HG03521 (cell line): ENCODE measurements around the gene MYO1E.
"Not testable (repeated sequence)": the region's sequence is repeated elsewhere in the genome, so short reads cannot be mapped to it uniquely, and the experiment has no call there.

ENCODE experiments used
- ATAC-seq: cut with Tn5 transposase; IDR thresholded peaks from one replicate; pipeline ENCODE4 v1.9.1; 2021; ENCODE audit warnings: mild to moderate bottlenecking, moderate library complexity; ENCODE audit not compliant: unreplicated experiment

MYO1E gene

DNA sequence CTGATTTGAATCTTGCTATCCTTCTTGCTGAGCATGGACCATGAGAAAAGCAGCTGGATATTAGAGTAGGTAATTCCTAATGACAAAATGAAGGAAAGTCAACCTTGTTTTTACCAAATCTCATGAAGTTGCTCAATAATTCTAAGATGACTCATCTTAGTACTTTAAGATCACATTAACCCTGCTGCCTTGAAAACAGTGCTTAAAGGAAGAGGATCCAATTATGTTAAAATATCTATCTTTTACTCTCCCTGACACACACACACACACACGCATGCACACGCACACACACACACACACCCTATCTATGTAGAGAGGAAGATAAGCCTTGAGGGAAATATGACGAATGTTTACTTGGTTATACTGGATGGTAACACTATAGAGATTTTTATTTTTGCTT lies 16.0 kb upstream of the MYO1E start:
- no peak for ATAC-seq

DNA sequence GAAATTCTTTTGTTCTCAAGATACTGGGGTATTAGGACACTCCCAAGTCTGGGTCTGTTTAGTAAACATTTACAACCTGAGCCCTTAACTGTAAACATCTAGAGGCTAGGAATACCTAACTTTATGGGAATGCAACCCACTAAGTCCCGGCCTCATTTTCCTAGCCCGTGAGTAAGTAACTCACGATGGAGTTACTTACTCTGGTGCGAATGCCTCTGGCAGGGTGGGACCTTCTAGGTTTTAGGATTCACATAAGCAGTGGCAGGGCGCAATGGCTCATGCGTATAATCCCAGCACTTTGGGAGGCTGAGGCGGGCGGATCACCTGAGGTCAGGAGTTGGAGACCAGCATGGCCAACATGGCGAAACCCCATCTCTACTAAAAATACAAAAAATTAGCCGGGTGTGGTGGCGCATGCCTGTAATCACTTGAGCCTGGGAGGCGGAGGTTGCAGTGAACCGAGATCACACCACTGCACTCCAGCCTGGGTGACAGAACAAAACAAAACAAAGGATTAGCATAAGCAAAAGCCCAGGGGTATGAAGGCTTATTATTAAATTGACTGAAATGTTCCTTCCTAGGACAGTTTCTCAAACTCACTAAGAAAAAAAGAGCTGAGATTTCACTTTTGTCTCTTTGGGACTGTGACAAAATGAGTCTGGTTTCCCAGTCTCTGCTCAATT lies 14.7 kb upstream of the MYO1E start:
- not testable (repeated sequence) for ATAC-seq

DNA sequence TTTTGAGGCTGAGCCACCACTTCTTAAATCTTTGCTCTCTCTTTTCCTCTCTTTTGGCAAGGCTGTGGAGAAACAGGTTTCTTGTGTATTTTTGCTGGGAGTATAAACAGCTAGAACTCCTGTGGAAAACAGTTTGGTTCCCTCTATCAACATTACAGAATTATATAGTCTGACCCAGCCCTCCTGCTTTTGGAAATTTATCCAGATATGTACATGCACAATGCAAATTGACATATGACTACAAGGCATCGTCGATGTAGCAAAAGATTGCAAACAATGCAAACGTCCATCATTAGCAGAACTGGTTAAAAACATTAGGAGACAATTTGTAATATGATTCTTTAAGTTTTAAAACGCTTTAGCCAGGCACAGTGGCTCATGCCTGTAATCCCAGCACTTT lies 12.5 kb upstream of the MYO1E start:
- ATAC-seq, result no peak

DNA sequence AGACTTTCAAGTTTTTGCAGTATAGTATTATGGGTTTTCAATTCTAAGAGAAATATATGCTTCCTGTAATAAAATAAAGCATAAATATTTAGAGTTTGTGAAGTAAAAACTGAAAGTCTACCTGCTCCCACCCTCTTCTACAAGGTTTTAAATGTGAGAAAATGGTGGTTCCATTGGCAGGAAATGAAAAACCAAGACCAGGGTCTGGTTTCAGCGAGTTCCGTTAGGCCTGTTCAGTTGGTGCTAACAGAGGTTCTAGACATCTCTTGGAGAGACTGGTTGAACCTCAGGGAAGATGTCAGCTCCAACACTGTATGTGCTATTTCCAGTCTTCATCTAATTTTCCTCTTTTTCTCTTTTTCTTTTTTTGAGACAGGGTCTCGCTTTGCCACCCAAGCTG lies 11.8 kb upstream of the MYO1E start:
- ATAC-seq, result no peak

DNA sequence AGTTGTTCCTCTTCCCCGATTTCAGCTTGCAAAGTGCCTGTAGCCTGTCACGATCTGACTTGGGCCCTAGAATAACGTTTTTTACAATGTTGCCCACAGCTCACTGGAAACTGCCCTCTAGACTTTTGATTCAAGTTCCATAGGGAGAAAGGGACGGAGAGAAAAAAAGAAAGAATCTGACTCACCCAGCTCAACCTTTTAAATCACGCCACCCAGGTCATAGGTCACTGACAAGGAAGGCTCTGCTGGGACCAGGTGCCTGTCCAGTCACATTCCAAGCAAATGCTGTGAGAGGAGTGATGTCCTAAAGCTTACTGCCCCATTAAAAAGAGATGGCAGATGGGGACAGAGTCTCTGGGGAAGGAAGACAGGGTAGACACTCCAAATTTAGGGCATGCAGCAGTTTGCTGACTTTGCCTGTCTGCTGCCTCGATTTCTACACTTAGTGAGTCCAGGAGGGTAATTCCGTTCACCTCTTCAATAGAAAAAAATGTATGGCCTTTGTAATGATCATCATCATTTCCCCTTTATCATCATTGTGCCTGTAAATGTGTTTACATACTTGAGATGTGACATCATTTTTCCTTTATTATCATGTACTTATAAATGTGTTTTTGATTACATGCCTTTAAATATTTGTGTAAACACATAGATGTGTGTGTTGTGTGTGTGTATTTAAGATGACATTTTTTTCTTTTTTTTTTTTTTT lies 8.4 kb upstream of the MYO1E start:
- ATAC-seq, result no peak

DNA sequence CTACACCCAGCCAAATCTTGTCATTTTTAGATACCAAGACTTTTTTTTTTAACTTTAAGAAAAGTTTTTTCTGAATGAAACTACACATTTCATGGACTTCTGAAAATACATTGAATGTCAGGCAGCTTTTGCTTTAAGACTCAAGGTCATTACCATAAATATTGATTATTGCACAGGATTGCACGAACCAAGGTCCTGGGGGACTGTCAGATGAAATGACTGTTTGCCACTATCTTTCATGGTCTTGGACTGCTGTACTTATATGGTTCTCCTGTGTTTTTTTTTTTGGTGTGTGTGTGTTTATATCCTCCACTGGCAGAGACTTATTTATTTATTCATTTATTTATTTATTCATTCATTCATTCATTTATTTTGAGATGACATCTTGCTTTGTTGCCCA lies 6.9 kb upstream of the MYO1E start:
- no peak for ATAC-seq

DNA sequence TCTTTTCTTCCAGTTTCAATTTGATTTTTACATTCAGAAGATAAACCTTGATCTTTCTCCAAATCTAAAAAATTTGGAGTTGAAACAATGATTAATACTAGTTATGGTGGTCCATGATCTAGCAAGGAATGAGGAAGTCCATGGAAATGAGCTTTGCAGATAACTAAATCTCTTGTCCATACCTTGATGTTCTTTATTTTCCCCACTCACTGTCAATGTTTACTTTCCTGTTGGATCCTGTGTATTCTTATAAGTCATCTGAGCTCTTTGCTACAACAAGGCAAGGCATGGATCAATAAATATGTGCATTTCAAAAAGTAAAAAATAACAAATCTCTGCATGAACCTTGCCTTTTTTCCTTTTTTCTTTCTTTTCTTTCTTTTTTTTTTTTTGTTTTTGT lies 6.2 kb upstream of the MYO1E start:
- no peak for ATAC-seq

DNA sequence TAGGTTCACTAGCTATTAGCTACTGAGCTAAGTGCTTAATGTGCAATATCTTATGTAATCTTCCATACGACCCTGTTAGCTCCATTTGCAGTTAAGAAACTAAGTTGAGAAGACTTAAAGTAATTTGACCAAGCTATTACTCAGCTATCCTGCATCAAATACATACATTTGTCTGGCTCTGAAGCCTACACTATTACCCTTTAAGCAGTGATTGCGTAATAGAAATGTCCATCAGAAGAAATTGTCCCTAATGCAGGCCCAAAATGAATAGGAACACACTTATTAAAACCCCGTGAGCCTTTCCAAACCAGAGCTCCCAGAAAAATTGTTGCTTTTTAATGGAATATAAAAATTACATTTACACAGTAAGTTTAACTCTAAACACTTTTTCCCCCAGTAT lies 5.3 kb upstream of the MYO1E start:
- no peak for ATAC-seq

DNA sequence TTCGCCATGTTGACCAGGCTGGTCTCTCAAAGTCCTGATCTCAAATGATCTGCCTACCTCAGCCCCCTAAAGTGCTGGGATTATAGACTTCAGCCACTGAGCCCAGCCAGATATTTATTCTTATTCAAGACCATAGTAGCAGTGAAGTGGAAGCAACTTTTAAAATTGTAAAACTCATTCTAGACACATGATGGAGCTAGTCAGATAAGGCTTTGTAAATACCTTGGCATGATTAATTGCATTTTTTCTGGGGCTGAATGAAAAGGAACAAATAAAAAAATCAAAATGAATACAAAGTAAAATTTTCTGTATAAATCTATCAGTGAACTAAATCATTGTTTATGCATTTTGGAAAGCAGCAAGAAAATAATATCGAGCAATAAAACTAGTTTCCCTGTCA lies 4.1 kb upstream of the MYO1E start:
- no peak for ATAC-seq

DNA sequence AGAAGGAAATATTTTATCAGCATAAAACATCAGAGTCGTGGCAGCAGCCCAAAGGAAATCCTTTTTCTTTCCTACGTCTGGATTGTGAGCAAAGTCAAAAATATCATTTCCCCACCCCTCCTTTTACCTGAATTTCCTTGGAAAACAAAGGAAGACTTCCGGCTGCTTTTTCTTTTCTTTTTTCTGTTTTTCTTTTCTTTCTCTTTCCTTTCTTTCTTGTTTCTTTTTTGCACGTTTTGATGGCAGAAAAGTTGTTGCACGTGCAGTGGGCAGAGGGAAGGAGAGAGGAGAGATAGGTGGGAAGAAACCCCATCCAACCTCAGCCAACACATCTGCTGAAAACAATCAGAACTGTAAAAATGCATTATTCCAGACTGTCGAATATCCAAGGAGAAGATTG lies 544 bp upstream of the MYO1E start:
- ATAC-seq, result no peak

DNA sequence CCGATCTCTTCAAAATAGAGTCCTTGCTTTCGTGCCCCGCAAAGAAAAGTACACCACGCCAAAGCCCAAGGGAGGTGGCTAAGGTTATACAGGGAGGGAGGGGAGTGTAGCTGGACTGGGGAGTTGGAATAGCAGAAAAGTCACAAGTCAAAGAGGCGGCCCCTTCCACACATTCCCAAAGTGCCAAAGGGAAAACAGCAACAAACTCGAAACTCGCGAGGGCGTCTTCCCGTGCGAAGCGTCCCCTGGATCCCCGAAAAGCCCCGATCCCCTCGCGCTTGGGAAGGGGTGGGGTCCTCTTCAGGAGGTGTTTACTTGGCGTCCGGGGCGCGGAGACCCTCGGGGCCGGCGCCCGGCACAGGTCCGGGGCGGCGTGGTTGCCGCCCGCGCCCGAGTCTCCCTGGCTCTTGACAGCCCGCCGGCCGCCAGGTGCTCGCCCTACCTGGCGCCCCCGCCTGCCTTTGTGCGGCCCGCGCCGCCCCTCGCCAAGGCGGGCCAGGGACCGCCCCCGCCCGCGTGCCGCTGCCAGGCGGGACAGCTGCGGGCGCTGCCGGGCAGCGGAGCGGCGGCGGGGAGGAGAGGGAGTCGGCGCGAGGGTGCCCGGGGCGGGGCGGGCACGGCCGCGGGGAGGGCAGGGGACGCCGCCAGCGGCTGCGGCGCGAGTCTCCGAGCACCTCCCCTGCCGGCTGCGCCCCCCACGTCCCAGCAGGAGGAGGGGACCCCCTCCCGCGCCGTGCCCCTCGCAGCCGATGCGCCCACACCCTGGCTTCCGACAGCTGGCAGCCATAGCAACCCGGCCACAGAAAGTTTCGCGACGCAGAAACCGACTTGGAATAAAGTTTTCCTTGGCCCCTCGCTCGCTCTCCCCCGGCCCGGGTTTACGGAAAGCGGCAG lies 966 bp downstream of the MYO1E start:
- peak; percentile 26 for ATAC-seq

DNA sequence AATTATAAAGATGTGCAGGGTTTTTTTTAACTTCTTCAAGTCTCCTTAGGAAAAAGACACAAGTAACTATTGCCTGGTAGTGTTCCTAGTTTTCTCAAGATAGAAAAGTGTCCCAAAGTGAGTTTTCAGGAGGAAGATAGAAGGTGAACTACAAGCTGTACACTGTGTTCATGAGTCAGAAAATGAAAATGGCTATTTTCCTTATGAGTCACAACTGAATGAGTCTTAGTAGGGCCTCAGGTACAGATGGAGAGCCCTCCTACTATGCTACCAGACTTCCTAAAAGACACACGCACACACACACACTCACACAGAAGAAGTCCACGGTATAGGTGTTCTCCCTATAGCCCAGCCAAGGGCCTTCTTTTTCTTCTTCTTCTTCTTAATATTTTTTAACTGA lies 3.1 kb downstream of the MYO1E start:
- no peak for ATAC-seq

DNA sequence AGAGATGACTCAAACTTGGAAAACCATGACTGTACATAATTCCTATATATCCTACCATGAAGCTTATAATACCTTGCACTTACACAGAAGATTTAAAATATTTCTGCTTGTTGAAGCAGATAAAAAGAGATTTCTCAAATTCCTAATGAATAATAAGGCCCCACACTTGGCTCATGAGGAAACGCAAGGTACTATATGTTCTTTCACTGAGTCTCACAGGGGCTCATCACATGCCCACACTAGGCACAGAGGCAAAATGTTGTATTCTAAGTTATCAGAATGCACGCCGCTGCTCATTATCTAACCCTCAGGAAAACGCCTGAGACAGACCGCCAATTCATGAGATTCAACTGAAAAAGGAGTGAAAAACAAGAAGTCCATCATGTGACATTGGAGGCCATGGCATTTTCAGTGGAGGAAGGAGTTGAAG lies 5.6 kb downstream of the MYO1E start:
- ATAC-seq, result no peak

DNA sequence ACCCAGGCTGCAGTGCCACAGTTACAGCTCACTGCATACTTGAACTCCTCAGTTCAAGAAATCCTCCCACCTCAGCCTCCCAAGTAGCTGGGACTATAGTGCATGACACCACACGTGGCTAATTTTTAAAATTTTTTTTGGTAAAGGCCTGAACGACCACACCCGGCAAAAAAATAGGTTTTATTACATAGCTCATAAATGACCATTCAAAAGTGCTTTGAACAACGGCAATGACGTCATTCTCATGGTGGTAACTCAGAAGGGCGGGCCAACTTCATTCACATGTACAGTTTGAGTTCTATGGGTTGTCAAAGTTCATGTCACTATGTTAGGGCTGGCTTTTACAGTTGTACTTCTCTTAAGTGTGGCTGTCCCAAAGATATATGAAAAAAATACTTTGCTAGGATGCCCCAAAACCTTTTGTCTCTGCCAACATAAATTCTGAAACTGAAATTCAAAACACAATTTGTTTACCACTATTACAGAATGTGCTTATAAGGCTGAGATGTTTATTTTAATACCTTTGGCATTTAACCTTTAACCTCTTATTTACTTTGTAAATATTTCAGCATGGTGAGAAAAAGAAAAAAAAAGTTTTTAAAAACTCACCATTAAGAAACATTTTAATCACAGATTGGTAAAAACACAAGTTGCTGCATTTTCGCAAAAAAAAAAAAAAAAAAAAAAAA lies 6.2 kb downstream of the MYO1E start:
- no peak for ATAC-seq

DNA sequence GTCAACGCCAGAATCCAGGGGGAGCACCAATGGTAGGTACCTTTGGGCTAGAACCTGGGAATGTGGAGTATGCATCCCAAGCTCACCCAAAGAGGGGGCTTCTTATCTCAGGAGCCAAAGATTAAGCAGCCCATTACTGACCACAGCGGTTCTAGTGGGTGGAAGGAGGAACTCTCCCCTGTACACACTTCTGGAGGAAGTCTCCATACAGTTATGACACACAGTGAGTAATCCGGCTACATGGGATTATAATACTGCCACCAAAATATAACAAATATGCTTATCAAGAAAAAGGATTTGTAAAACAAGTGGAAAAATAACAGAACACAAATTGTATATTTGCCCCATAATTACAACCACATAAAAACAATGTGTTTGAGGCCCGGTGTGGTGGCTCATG lies 8.4 kb downstream of the MYO1E start:
- no peak for ATAC-seq

DNA sequence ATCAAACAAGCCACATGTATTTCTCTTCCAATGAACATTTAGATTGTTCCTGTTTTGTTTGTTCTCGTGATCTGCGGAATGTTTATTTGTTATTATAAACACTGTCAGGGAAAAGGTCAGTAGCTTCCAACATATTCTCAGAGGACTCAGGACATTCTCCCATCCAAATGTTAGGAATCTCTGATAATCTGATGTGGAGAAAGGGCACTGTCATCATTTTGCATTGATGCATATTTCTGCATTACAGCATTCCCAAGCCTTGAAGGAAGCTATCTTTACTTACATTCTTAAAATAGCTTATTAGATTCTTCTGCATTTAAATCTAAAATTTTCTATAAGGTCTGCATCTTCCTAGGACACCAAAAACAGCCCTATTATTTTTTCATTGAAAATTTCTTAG lies 10.3 kb downstream of the MYO1E start:
- ATAC-seq, result no peak

DNA sequence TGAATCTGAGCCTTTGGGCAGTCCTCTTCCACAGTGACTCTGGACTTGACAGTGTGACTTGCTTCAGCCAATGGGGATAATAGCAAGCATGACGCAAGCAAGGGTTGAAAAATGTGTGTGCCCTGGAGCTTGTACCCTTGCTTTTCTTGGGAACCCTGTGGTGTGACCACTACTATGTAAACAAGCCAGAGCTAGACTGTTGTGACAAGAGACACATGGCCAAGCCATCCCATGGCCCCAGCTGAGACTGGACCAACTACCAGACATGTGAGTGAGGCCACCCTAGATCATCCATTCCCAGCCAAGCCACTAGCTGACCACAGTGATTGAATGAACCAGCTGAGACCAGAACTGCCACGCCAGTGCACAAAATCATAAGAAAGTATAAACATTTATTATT lies 11.8 kb downstream of the MYO1E start:
- ATAC-seq, result no peak

DNA sequence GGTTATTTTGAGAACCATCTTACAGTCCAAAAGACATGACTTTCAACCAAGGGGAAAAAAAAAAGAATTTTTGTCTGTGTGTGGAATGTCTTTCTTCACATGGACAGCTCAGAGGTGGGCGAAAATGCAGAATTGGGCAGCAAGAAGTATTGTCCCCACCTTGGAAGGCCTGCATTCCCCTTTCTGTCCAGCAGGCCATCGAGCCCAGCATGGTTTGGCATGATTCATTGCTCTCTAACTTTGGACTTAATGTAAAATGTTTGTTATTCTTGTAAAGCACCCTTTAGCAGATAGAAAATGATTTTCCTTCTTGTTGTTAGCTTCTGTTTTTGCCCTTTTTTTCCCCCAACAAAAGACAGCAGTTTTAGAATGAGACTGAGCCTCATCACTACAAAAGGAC lies 12.4 kb downstream of the MYO1E start:
- no peak for ATAC-seq

DNA sequence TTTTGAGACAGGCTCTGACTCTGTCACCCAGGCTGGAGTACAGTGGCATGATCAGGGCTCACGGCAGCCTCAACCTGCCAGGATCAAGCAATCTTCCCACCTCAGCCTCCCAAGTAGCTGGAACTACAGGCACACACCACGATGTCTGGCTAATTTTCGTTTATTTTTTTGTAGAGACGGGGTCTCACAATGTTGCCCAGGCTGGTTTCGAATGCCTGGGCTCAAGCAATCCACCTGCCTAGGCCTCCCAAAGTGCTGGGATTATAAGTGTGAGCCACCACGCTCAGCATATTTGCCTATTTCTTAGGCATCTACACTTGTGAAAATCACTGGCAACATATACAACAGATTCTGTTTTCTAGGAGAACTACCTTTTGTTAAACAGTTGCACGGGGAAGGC lies 16.9 kb downstream of the MYO1E start:
- no peak for ATAC-seq

DNA sequence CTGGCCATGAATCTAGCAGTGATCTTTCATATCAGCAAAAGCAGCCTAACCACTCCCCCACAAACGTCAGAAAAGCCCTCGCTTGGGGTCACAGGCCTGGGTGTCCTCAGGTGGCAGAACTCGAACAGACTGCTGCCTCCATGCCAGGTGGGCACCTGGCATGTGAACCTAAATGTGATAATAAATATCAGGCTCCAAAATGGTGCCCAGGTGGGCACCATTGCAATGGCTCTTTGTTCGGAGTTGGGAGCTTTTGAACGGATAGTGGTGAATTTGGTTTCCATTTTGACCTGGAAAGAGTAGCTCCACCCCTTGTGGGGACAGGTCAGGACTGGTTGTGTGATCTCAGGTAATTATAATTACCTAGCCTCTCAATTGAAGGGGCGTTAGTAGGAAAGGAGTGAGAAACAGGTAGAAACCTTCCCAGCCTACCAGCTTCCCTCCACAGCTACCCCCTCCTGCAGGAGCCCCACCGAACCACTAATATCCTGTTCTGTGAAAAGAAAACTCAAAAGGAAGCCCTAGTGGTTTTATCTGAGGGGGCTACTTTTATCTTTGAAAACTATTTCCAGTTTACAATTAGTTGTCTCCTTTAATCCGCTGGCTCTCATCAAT lies 18.1 kb downstream of the MYO1E start:
- ATAC-seq, result no peak

DNA sequence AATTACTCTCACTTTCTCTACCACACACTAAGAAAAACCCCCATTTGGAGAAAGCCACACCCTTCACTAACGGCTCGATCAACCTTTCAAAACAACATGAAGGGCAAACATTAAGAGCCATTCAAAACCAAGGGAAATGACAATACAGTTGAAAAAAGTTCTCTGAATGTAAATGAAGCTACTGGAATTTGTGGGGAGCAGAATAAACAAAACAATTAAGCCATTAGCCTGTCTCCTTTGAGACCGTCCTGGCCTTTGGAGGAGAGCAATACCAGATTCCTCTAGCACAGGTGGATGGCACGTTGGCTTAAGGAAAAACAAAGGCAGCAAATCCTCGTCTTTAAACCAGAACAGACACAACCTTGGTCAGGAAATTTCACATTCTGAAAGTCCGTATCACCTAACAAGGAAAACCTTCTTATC lies 18.7 kb downstream of the MYO1E start:
- ATAC-seq, result no peak
